Stomach (tissue), 4 donors: Measurements from ENCODE around the gene ORM1.

Source experiments
- CTCF ChIP-seq, 7 experiments: fragments of 450-650 bp in 4 of 7; fragments of 200-600 bp in 3 of 7; sonication (generic) in 3 of 7; IDR thresholded peaks; one replicate each; pipeline ENCODE4 v1.5.1; 2016 to 2019; ENCODE audit warnings: antibody characterized with exemption in 7 of 7, control low read depth in 2 of 7, mild to moderate bottlenecking in 1 of 7
- EP300 ChIP-seq: sonication (generic); formaldehyde crosslinking; IDR thresholded peaks from one replicate; pipeline ENCODE4 v1.6.1; 2017; ENCODE audit warnings: antibody characterized with exemption
- POLR2A ChIP-seq, 4 donors: fragments of 450-650 bp; IDR thresholded peaks; one replicate each; pipeline ENCODE4 v1.6.1; 2016; ENCODE audit warnings: antibody characterized with exemption in 4 of 4, control low read depth in 2 of 4, mild to moderate bottlenecking in 1 of 4, moderate library complexity in 1 of 4

- TF ChIP-seq CTCF (IDR thresholded peaks at IDR 0.05) (no peak), EP300 (no peak), POLR2A (IDR thresholded peaks at IDR 0.05) (no peak)
These were observed 3.8 kb upstream of the ORM1 start for GRCh38 chr9:114319147-114319546.
